Measurements from ENCODE around the gene RTTN. TPM values are rescaled to one million over a fixed set of nuclear protein-coding genes. Genes with fewer than 3 reads are reported as not detected.
"Not testable (repeated sequence)": the region's sequence is repeated elsewhere in the genome, so short reads cannot be mapped to it uniquely, and the experiment has no call there.

RTTN gene
- total RNA-seq, 1 donor from 2014 or later, result 52.4 TPM

DNA sequence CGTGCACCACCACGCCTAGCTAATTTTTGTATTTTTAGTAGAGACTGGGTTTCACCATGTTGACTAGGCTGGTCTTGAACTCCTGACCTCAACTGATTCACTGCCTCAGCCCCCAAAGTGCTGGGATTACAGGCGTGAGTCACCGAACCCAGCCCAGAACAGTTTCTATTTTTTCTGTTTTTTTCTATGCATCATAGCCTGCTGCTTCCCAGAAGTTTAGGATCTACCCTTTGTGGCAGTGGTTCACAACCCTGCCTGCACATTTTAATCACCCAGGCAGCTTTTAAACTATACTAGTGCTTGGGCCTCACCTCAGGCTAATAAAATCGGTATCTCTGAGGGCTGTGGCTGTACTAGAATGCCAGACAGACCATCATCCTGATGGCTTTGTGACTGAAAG, 43.6 kb upstream of the RTTN start:
- H3K79me2 ChIP-seq (ENCODE audit: low read depth), result no peaks in the 10 kb centered on the region
- Mint-ChIP-seq H3K4me3 (no peak overlapping the region), H3K36me3 (no peaks in the 10 kb centered on the region), H3K4me1 (peaks cover 5% of the 10 kb centered on the region), H3K27ac (no peak overlapping the region), H3K27me3 (ENCODE audit: insufficient read depth, low read depth) (peaks cover 4% of the 10 kb centered on the region), H3K9me3 (peaks cover 2% of the 10 kb centered on the region)
- no peaks in the 10 kb centered on the region for H3K36me3 ChIP-seq
- H3K9me3 ChIP-seq (ENCODE audit: low read depth), result no peaks in the 10 kb centered on the region
- H3K27ac ChIP-seq, result no peak overlapping the region
- H2AFZ ChIP-seq (replicated peaks), result no peak overlapping the region
- no peak for DNase-seq (ENCODE audit: low spot score)
- H3K9ac ChIP-seq, result no peak overlapping the region
- no peaks in the 10 kb centered on the region for H3K27me3 ChIP-seq
- no peak overlapping the region for H3K4me2 ChIP-seq
- no peaks in the 10 kb centered on the region for H4K20me1 ChIP-seq (ENCODE audit: low read depth)
- H3K4me3 ChIP-seq, result no peak overlapping the region
- no peaks in the 10 kb centered on the region for H3K4me1 ChIP-seq
- TF ChIP-seq, protein P1, sequence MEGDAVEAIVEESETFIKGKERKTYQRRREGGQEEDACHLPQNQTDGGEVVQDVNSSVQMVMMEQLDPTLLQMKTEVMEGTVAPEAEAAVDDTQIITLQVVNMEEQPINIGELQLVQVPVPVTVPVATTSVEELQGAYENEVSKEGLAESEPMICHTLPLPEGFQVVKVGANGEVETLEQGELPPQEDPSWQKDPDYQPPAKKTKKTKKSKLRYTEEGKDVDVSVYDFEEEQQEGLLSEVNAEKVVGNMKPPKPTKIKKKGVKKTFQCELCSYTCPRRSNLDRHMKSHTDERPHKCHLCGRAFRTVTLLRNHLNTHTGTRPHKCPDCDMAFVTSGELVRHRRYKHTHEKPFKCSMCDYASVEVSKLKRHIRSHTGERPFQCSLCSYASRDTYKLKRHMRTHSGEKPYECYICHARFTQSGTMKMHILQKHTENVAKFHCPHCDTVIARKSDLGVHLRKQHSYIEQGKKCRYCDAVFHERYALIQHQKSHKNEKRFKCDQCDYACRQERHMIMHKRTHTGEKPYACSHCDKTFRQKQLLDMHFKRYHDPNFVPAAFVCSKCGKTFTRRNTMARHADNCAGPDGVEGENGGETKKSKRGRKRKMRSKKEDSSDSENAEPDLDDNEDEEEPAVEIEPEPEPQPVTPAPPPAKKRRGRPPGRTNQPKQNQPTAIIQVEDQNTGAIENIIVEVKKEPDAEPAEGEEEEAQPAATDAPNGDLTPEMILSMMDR (IDR thresholded peaks at IDR 0.05), result no peak
- no peak for TF ChIP-seq EZH2phosphoT487 (IDR thresholded peaks at IDR 0.05)
- no peak for TF ChIP-seq EZH2 (IDR thresholded peaks at IDR 0.05)
- H3F3A ChIP-seq (ENCODE audit: low read depth), result no peaks in the 10 kb centered on the region

- Histone ChIP-seq H3F3A (ENCODE audit: low read depth) (no peaks in the 10 kb centered on the region), H3K27me3 (no peaks in the 10 kb centered on the region), H3K27ac (no peak overlapping the region), H3K36me3 (no peaks in the 10 kb centered on the region), H4K20me1 (ENCODE audit: low read depth) (no peaks in the 10 kb centered on the region), H3K79me2 (ENCODE audit: low read depth) (no peaks in the 10 kb centered on the region), H3K4me3 (no peak overlapping the region), H3K4me1 (peaks cover 7% of the 10 kb centered on the region), H3K4me2 (no peak overlapping the region), H3K9ac (no peak overlapping the region), H3K9me3 (ENCODE audit: low read depth) (no peaks in the 10 kb centered on the region), H2AFZ (replicated peaks) (peak overlapping the region; percentile 38)
- Mint-ChIP-seq H3K27me3 (ENCODE audit: insufficient read depth, low read depth) (peaks cover 4% of the 10 kb centered on the region), H3K9me3 (peaks cover 7% of the 10 kb centered on the region), H3K4me1 (peaks cover 5% of the 10 kb centered on the region), H3K36me3 (no peaks in the 10 kb centered on the region), H3K27ac (no peak overlapping the region), H3K4me3 (no peak overlapping the region)
- no peak for TF ChIP-seq EZH2phosphoT487 (IDR thresholded peaks at IDR 0.05)
- TF ChIP-seq EZH2 (IDR thresholded peaks at IDR 0.05), result no peak
- TF ChIP-seq, protein P1 (IDR thresholded peaks at IDR 0.05), result no peak
- DNase-seq (ENCODE audit: low spot score), result no peak
These were observed 40.6 kb upstream of the RTTN start for GRCh38 chr18:70246061-70246466.

DNA sequence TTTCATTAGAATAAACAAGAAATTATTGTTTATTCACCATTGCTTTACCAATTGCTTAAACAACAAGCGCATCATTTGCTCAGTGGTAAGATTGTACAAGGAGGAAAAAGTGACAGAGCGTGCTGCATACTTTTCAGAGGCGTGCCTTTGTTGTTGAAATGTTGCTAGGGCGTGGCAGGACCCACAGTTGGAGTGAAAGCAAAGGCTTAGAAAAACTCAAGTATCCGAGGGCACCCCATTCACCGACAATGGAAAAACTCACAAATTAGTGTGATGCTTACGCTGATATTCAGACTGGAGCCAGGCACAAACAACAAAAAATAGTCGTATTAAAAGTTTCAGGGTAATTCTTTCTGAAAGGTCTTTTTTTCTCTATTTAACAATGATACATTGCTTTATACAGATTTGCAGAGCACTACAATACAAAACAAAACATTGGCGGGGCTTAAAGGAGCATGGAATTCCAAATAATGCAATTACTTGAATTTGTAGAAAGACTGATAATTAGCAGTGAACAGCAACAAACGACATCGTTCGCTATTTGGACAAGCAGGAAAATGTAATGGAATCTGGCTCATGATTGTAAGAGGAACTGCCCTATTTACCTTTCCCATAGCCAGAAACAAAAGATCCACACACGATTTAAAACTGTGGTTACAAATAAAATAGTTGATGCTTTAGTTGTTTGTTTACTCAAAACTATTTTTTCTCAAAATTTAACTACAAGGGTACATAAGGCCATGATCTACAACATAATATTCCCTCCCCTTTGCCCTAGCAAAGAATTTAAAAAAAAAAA, 37.8 kb upstream of the RTTN start:
- Mint-ChIP-seq H3K4me3 (no peak overlapping the region), H3K9me3 (peaks cover 9% of the 10 kb centered on the region), H3K36me3 (no peaks in the 10 kb centered on the region), H3K27ac (no peak overlapping the region), H3K27me3 (ENCODE audit: insufficient read depth, low read depth) (peaks cover 4% of the 10 kb centered on the region), H3K4me1 (peaks cover 5% of the 10 kb centered on the region)
- Histone ChIP-seq H3K9me3 (ENCODE audit: low read depth) (no peaks in the 10 kb centered on the region), H3K9ac (no peak overlapping the region), H3K4me2 (peak overlapping the region; percentile 11), H3K79me2 (ENCODE audit: low read depth) (no peaks in the 10 kb centered on the region), H3F3A (ENCODE audit: low read depth) (no peaks in the 10 kb centered on the region), H3K36me3 (no peaks in the 10 kb centered on the region), H3K27ac (no peak overlapping the region), H3K27me3 (no peaks in the 10 kb centered on the region), H2AFZ (replicated peaks) (peak overlapping the region; percentile 13), H3K4me3 (no peak overlapping the region), H3K4me1 (peaks cover 7% of the 10 kb centered on the region), H4K20me1 (ENCODE audit: low read depth) (no peaks in the 10 kb centered on the region)
- TF ChIP-seq, protein P1 (IDR thresholded peaks at IDR 0.05), result no peak
- no peak for TF ChIP-seq EZH2phosphoT487 (IDR thresholded peaks at IDR 0.05)
- no peak for TF ChIP-seq EZH2 (IDR thresholded peaks at IDR 0.05)
- DNase-seq (ENCODE audit: low spot score), result peak; percentile 17

- not testable (repeated sequence) for H3K36me3 Mint-ChIP-seq; H3K4me3 Mint-ChIP-seq; H3K4me2 ChIP-seq; H3K27me3 ChIP-seq; H3K9me3 ChIP-seq (ENCODE audit: low read depth); H3K36me3 ChIP-seq; H4K20me1 ChIP-seq (ENCODE audit: low read depth); H3K79me2 ChIP-seq (ENCODE audit: low read depth); DNase-seq (ENCODE audit: low spot score); H3F3A ChIP-seq (ENCODE audit: low read depth); H2AFZ ChIP-seq (replicated peaks); H3K4me3 ChIP-seq; H3K27ac Mint-ChIP-seq; H3K27me3 Mint-ChIP-seq (ENCODE audit: insufficient read depth, low read depth); H3K9ac ChIP-seq; H3K27ac ChIP-seq; H3K4me1 Mint-ChIP-seq; H3K4me1 ChIP-seq
- H3K9me3 Mint-ChIP-seq, result peaks cover 11% of the 10 kb centered on the region
These were observed 31.4 kb upstream of the RTTN start for GRCh38 chr18:70236921-70237320.

Measured in neural progenitor cell (in vitro differentiated cells).